Measurements from ENCODE around the gene ACSM4.
"Not testable (repeated sequence)": the region's sequence is repeated elsewhere in the genome, so short reads cannot be mapped to it uniquely, and the experiment has no call there.

ACSM4 gene

DNA sequence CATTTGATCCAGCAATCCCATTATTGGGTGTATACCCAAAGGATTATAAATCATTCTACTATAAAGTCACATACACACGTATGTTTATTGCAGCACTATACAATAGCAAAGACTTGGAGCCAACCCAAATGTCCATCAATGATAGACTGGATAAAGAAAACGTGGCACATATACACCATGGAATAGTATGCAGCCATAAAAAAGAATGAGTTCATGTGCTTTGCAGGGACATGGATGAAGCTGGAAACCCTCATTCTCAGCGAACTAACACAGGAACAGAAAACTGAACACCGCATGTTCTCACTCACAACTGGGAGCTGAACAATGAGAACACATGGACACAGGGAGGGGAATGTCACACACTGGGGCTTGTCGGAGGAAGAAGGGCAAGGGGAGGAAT, 33.9 kb downstream of the ACSM4 start:
- not testable (repeated sequence) for DNase-seq

DNA sequence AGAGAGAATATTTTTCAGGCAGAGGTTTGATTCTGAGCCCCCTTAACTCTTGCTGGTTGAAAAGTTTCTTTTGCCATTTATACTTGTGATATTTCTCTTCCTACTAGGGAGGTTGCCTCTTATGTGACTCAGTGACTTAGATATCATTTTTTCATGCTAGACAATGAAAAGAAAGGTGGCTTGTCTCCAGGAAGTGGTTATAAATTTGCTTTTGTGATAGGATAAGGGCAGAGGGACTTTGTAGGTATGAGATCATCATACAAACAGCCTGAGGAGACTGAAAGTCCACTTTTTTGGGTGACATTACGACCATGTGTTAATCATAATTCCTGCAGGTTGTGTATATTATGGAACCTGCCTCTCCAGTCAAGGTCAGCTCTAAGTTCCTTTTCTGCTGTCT, 35.8 kb downstream of the ACSM4 start:
- DNase-seq, result no peak

DNA sequence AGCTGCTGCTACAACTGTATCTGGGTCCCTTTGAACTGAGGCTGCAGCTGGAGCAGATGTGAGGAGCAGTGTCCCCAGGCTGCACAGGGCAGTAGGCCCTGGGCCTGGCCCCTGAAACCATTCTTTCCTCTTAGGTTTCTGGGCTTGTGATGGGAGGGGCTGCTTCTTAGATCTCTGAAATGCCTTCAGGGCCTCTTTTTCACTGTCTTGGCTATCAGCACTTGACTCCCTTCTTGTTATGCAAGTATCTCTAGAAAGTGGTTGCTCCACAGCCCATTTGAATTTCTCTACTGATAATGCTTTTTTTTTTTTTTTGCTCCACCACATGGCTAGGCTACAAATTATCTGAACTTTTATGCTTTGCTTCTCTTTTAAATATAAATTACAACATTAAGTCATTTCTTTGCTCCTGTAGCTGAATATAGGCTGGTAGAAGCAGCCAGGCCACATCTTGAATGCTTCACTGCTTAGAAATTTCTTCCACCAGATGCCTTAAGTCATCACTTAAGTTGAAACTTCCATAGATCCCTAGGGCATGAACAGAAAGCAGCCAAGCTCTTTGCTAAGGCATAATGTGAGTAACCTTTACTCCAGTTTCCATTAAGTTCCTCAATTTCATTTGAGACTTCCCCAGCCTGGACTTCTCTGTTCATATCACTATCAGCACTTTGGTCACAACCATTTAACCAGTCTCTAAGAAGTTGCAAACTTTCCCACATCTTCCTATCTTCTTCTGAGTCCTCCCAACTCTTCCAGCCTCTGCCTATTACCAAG, 41.1 kb downstream of the ACSM4 start:
- no peak for DNase-seq

DNA sequence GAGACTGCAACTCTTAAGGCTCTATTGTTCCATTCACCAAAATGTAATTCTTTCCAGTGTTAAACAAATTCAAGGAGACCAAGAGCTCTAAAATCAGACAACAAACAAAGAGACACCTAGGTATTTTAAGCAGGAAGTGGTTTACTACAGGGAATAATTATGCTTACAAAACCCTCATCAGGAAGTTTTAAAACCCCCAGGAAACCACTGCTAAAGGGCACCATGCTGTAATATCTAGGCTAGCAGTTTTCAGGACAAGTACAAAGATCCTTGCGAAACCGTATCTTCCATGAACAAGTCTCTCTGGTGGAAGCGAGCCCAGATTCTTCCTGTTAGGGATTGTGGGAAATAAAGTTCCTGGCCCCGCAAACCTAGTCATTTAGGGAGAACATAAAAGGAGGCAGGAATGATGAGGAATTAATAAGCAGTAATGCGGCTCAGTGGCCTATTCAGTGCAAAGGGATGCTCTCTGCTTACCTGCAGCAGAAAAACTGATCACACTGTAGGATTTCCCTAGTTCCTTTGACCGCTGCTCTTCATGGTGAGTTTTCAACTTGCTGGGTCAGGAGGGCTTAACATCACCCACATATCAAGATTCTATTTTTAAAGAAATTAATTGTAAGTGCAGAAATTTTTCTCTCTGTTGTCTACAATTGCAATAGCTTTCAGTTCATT, 42.8 kb downstream of the ACSM4 start:
- no peak for DNase-seq

DNA sequence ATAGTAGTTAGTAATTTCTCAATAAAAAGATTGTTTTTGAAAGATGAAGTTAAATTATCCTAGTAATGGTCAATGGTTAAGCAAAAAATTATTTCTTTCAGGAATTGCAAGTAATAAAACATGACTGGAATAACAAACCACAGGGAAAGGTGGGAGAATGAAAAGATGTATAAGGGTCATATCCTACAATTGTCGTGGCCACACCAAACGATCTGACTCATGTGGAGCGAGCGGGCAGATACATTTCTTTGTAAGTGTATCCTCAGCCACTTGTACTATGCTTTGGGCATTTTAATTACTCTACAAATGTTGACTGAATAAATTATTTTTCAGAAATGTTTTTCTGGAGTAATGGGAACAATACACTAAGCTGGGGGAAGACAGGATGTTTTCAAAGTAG, 45.5 kb downstream of the ACSM4 start:
- DNase-seq, result no peak

DNA sequence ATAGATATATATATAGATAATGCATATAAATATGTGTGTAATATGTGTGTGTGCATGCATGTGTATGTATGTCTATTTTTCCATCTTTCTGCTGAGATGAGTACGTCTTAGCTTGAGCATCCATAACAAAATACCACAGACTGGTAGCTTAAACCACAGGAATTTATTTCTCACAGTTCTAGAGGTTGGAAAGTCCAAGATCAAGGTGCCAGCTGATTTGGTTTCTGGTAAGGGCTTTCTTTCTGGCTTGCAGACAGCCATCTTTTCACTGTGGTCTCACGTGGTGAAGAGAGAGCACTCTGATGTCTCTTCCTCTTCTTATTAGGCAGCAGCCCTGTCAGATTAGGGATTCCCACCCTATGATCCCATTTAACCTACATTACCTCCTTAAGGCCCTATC, 47.3 kb downstream of the ACSM4 start:
- DNase-seq, result no peak

DNA sequence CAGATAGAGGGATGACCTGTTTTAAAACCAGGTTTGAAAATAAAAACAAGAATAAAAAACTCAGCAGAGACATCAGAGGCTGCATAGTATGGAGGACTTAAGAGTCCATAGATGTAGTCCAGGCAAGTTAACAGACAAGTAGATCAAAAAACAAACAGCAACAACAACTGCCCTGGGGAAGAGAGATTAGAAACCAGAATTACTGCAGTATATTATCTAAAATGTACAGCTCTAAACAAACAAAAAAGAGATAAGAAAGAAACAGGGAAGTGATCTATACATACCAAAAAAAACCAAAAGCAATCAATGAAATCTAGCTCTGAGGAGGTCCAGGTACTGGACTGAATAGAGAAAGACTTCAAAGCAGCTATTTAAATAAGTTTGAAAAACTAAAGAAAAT, 48.8 kb downstream of the ACSM4 start:
- DNase-seq, result no peak

DNA sequence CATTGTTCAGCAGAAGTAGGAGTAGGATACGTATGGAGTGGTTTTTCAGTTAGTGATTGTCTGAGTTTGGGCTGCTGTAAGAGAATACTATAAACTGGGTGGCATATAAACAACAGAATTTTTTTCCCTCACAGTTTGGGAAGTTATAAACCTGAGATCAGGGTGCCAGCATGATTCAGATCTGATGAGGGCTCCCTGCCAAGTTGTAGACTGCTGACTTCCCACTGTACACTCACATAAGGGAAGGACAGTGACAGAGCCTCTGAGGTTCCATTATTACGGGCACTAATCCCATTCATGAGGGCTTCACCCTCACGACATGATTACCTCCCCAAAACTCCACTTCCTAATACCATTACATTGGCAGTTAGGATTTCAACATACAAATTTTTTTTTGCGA, 50.7 kb downstream of the ACSM4 start:
- DNase-seq, result no peak

DNA sequence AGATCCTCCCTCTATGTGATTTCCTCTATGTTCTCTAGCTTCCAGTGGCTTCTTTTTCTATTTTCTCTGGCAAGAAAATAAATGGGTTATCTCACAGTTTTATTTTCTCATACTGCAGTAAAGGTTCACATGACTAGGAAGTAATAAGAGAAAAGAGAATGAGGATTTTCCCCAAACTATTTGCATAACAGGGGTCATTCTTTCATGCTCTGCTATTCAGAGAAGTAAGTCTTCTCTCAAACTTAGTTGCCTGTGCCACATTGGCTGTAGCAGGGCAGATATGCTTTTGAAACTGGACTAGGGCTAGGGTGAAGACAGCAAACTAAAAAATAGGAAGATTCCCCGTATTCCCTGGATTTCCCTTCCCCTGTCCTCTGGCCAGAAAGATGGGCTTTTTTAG, 57.4 kb downstream of the ACSM4 start:
- no peak for DNase-seq

DNA sequence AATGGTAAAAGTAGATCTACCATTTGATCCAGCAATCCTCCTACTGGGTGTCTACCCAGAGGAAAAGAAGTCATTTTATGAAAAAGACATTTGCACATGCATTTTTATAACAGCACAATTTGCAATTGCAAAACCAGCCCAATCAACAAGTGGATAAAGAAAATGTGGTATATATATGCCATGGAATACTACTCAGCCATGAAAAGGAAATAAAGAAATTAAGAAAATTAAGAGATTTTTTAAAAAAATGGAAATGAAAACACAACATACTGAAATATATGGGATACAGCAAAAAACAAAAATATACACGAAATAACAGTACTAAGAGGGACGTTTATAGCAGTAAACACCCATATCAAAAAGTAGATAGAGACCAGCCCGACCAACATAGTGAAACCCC, 58.9 kb downstream of the ACSM4 start:
- no peak for DNase-seq

DNA sequence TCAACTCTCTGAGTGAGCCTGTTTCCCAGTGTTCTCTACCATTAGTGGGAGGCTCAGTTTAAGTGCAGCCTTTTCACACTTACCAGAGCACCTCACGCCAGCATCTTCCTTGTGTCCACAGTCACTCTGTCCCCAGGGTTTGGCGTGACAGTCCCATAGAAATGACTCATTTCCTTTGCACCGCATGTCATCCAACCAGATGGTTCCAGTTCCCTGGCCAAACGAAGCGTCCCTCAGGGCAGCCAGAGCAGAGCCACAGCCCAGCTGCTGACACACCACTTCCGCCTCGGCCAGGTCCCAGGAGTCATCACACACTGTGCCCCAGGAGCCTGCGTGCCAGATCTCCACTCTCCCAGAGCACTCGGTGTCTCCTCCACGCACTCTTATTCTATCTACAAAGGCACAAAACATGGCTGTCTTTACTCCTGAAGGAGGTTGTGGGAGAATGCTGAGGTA, 65.4 kb downstream of the ACSM4 start:
- no peak for DNase-seq

DNA sequence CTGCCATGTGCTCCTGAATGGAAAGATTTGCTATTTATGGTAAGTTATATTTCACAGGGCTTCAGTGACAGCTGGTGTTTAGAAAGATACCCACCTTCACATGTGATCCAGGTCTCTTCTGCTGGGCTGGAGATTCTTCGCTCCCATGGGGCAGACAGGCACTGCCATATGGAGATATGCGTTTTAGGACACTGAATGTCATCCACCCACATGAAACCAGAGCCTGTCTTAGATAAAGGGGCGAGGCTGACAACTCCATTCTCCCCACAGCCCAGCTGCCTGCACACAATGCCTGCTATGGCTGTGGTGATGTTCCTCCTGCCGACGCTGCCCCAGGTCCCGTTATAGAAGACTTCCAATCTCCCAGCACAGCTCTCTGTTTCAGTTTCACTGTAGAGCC, 69.4 kb downstream of the ACSM4 start:
- no peak for DNase-seq

DNA sequence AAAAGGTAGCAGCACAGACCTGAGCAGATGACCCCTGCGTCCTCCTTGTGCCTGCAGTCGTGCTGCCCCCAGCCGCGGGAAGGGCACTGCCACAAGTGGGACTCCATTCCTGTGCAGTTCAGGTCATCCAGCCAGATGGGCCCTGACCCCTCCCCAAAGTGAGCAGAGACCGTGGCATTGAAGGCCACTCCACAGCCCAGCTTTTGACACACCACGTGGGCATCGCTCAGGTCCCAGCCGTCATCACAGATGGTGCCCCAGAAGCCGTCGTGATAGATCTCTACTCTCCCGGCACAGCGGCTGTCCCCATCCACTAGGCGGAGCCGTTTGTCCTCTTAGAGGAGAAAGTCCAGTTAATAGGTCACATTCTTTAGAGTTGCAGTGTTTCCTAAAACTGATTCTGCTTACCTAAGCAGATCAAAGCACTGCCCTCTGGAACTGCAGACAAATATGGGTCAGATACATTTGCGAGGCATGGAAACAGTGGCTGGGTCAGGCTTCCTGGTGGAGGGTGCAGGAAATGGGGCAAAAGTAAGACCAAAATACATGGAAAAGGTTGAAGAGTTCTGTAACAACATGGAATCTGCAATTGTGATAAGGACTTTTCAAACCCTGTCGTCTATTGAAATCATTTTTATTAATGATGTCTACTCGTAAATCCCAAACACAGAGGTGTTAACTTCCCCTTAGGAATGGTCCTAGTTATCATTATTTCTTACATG, 70.7 kb downstream of the ACSM4 start:
- DNase-seq, result no peak

DNA sequence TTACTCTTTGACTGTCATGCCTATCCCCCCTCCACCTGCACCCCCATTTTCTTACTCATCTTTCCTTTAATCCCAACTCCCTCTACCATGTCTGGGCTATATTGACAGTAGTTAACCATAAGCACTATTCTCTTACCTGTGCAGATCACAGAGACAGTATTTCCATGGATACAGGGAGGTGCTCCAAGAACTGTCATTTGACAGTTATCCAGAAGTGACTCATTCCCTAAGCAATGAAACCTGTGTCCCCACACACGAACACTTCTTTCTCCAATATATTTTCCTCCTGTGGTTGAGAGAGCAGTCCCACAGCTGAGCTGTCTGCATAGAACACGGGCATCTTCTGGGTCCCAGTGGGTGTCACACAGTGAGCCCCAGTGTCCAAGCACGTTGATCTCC, 71.3 kb downstream of the ACSM4 start:
- DNase-seq, result no peak

DNA sequence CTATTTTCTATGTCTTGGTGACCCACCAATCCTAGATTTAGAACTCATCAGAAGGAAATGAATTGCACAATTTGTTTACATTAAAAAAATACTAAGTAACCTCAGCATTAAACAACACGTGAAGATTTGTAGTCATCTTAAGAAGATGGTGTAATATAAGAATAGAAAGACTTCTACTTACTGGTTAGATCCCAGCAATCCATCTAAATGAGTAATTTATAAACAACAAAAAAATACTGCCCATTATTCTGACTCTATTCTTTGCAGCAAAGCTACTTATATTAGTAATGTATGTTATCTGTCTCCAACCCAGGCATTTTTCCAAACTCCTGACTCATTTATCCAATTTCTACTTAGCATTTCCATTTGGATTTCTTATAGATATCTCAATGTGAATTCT, 72.3 kb downstream of the ACSM4 start:
- DNase-seq, result no peak
